Neural progenitor cell (in vitro differentiated cells): ENCODE measurements around the gene UVSSA.

Experiments used
- EZH2 ChIP-seq: fragments of 200-600 bp; sonication (generic); IDR thresholded peaks from 2 replicates; pipeline ENCODE4 v1.6.1; 2017; ENCODE audit warnings: antibody characterized with exemption, mild to moderate bottlenecking, moderate library complexity
- EZH2phosphoT487 ChIP-seq: fragments of 200-600 bp; sonication (generic); IDR thresholded peaks from 2 replicates; pipeline ENCODE4 v1.6.1; 2017; ENCODE audit warnings: antibody characterized with exemption
- TF ChIP-seq, protein P1 (sequence below): fragments of 200-600 bp; sonication (generic); IDR thresholded peaks from 2 replicates; pipeline ENCODE4 v1.5.1; 2017; ENCODE audit warnings: antibody characterized with exemption, mild to moderate bottlenecking

DNA sequence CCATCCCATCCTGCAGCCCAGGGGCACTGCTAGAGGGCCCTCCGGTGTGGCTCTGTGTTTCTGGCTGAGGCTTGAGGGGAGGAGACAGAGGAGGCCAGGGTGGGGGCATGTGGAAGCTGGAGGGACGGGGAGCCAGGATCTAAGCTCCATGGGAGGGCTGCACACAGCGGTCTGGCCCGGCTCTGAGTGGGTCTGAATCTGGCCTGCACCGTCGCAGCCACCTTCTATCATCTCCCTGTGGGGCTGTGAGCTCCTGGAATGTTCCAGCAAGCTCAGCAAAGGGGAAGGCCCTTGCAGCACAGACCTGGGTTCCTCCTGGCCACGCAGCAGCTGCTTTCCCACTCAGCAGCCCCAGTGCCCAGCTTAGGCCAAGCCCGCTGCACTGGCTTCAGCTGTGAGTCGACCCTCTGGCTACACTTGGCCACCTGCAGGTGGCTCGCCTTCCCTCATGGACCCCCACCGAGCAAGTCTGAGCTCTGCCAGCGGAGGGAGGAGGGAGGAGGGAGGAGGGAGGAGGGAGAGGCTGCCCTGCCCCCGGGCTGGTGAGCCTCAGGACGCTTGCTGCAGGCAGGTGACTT is 53.9 kb downstream of the UVSSA start:
- TF ChIP-seq, protein P1, sequence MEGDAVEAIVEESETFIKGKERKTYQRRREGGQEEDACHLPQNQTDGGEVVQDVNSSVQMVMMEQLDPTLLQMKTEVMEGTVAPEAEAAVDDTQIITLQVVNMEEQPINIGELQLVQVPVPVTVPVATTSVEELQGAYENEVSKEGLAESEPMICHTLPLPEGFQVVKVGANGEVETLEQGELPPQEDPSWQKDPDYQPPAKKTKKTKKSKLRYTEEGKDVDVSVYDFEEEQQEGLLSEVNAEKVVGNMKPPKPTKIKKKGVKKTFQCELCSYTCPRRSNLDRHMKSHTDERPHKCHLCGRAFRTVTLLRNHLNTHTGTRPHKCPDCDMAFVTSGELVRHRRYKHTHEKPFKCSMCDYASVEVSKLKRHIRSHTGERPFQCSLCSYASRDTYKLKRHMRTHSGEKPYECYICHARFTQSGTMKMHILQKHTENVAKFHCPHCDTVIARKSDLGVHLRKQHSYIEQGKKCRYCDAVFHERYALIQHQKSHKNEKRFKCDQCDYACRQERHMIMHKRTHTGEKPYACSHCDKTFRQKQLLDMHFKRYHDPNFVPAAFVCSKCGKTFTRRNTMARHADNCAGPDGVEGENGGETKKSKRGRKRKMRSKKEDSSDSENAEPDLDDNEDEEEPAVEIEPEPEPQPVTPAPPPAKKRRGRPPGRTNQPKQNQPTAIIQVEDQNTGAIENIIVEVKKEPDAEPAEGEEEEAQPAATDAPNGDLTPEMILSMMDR, result no peak
- TF ChIP-seq EZH2phosphoT487, result no peak
- no peak for TF ChIP-seq EZH2
